A172 (cell line): ENCODE results near the gene ELN. TPM values are rescaled to one million over a fixed set of nuclear protein-coding genes. Genes with fewer than 3 reads are reported as not detected.
"Not testable (repeated sequence)": the region's sequence is repeated elsewhere in the genome, so short reads cannot be mapped to it uniquely, and the experiment has no call there.

Experiments
- DNase-seq: peaks from one replicate; pipeline ENCODE4 v3.0.0-alpha.2; 2015; ENCODE audit warnings: low spot score
- total RNA-seq: library from RNA; depleted of rRNA; stranded (reverse); fragments of >200 nt; shearing (Covaris generic); gene quantifications from 2 replicates; pipeline ENCODE4 v1.2.3, GENCODE V29; 2014; rRNA removed

ELN gene
- 0.41 and 0.50 TPM in 2 replicates for total RNA-seq

GRCh38 chr7:74027683-74028320, at the start of gene ELN:
Gene ELN, plus strand, starts transcription at chr7:74028173. Its CDS starts 15 bp downstream, at chr7:74028188.
- no peak for DNase-seq

- peak; percentile 93 for DNase-seq
Measured at GRCh38 chr7:73978661-73979563, 49.1 kb upstream of the ELN start.

- DNase-seq: not testable (repeated sequence)
Measured at GRCh38 chr7:73979656-73980055, 48.3 kb upstream of the ELN start.

- DNase-seq: no peak
Measured at GRCh38 chr7:73980206-73980605, 47.8 kb upstream of the ELN start.

- DNase-seq: no peak
Measured at GRCh38 chr7:73981933-73982332, 46.0 kb upstream of the ELN start.

GRCh38 chr7:73983437-73984164, 44.4 kb upstream of the ELN start:
- DNase-seq: no peak

- DNase-seq: no peak
Measured at GRCh38 chr7:73984481-73985205, 43.3 kb upstream of the ELN start.

- no peak for DNase-seq
Measured at GRCh38 chr7:73985737-73986141, 42.2 kb upstream of the ELN start.

GRCh38 chr7:73986158-73986631, 41.8 kb upstream of the ELN start:
- DNase-seq: no peak

GRCh38 chr7:73987298-73987697, 40.7 kb upstream of the ELN start:
- no peak for DNase-seq

- peak; percentile 88 for DNase-seq
Measured at GRCh38 chr7:73988197-73988596, 39.8 kb upstream of the ELN start.

- peak; percentile 84 for DNase-seq
Measured at GRCh38 chr7:73991522-73992100, 36.4 kb upstream of the ELN start.

GRCh38 chr7:73992101-73992562, 35.8 kb upstream of the ELN start:
- peak; percentile 95 for DNase-seq

- DNase-seq: no peak
Measured at GRCh38 chr7:73994023-73994422, 34.0 kb upstream of the ELN start.

GRCh38 chr7:73994761-73995160, 33.2 kb upstream of the ELN start:
- no peak for DNase-seq

GRCh38 chr7:73995330-73995729, 32.6 kb upstream of the ELN start:
- peak; percentile 91 for DNase-seq

GRCh38 chr7:73995821-73996511, 32.0 kb upstream of the ELN start:
- no peak for DNase-seq

GRCh38 chr7:73997056-73997455, 30.9 kb upstream of the ELN start:
- no peak for DNase-seq

GRCh38 chr7:73999664-74000435, 28.1 kb upstream of the ELN start:
- DNase-seq: peak; percentile 95
